Activated T-cell treated with anti-CD3 and anti-CD28 coated beads, Interleukin-2, amount 50 U/mL, for 24 hours (primary cell): ENCODE measurements around the gene MYOM1.
"Not testable (repeated sequence)": the region's sequence is repeated elsewhere in the genome, so short reads cannot be mapped to it uniquely, and the experiment has no call there.

Source experiments
- DNase-seq: peaks from one replicate; pipeline ENCODE4 v3.0.0-alpha.2; 2020
- H3K27ac Mint-ChIP-seq: 2 replicates; pipeline ENCODE4 v1.8.0; 2020; ENCODE audit warnings: mild to moderate bottlenecking, mixed read lengths
- H3K27me3 Mint-ChIP-seq: 2 replicates; pipeline ENCODE4 v1.8.0; 2020; ENCODE audit warnings: mixed read lengths
- H3K36me3 Mint-ChIP-seq: 2 replicates; pipeline ENCODE4 v1.8.0; 2020; ENCODE audit warnings: low read depth, mixed read lengths
- H3K4me1 Mint-ChIP-seq: 2 replicates; pipeline ENCODE4 v1.8.0; 2020; ENCODE audit warnings: low read depth, mixed read lengths
- H3K4me3 Mint-ChIP-seq: 2 replicates; pipeline ENCODE4 v1.8.0; 2020; ENCODE audit warnings: mild to moderate bottlenecking, moderate library complexity, mixed read lengths
- H3K9me3 Mint-ChIP-seq: 2 replicates; pipeline ENCODE4 v1.8.0; 2020; ENCODE audit warnings: mixed read lengths

MYOM1 gene

GRCh38 chr18:3238742-3239141, 19.0 kb upstream of the MYOM1 start:
- H3K9me3 Mint-ChIP-seq, result peaks cover 17% of the 10 kb centered on the region
- peaks cover 27% of the 10 kb centered on the region for H3K36me3 Mint-ChIP-seq
- H3K27ac Mint-ChIP-seq, result no peak overlapping the region
- H3K4me3 Mint-ChIP-seq, result no peak overlapping the region
- no peaks in the 10 kb centered on the region for H3K27me3 Mint-ChIP-seq
- peaks cover 12% of the 10 kb centered on the region for H3K4me1 Mint-ChIP-seq
- DNase-seq, result no peak

GRCh38 chr18:3236470-3236869, 16.7 kb upstream of the MYOM1 start:
- Mint-ChIP-seq H3K4me1 (peaks cover 8% of the 10 kb centered on the region), H3K27me3 (no peaks in the 10 kb centered on the region), H3K36me3 (peaks cover 11% of the 10 kb centered on the region), H3K4me3 (no peak overlapping the region), H3K9me3 (peaks cover 8% of the 10 kb centered on the region), H3K27ac (no peak overlapping the region)
- DNase-seq, result no peak

GRCh38 chr18:3235846-3236245, 16.1 kb upstream of the MYOM1 start:
- no peak for DNase-seq
- Mint-ChIP-seq H3K27ac (no peak overlapping the region), H3K4me3 (no peak overlapping the region), H3K9me3 (peaks cover 5% of the 10 kb centered on the region), H3K27me3 (no peaks in the 10 kb centered on the region), H3K36me3 (peaks cover 5% of the 10 kb centered on the region), H3K4me1 (peaks cover 8% of the 10 kb centered on the region)

- peaks cover 8% of the 10 kb centered on the region for H3K4me1 Mint-ChIP-seq
- no peak overlapping the region for H3K4me3 Mint-ChIP-seq
- H3K27ac Mint-ChIP-seq, result no peak overlapping the region
- no peaks in the 10 kb centered on the region for H3K36me3 Mint-ChIP-seq
- no peaks in the 10 kb centered on the region for H3K9me3 Mint-ChIP-seq
- H3K27me3 Mint-ChIP-seq, result no peaks in the 10 kb centered on the region
- DNase-seq, result no peak
Measured at GRCh38 chr18:3234457-3234856, 14.7 kb upstream of the MYOM1 start.

GRCh38 chr18:3233433-3234168, 13.8 kb upstream of the MYOM1 start:
- no peak overlapping the region for H3K4me3 Mint-ChIP-seq
- DNase-seq, result no peak
- H3K27ac Mint-ChIP-seq, result no peak overlapping the region
- H3K27me3 Mint-ChIP-seq, result no peaks in the 10 kb centered on the region
- H3K36me3 Mint-ChIP-seq, result peaks cover 3% of the 10 kb centered on the region
- H3K4me1 Mint-ChIP-seq, result peaks cover 6% of the 10 kb centered on the region
- H3K9me3 Mint-ChIP-seq, result no peaks in the 10 kb centered on the region

- H3K4me3 Mint-ChIP-seq, result no peak overlapping the region
- peaks cover 3% of the 10 kb centered on the region for H3K36me3 Mint-ChIP-seq
- DNase-seq, result no peak
- no peaks in the 10 kb centered on the region for H3K27me3 Mint-ChIP-seq
- peaks cover 8% of the 10 kb centered on the region for H3K4me1 Mint-ChIP-seq
- H3K27ac Mint-ChIP-seq, result no peak overlapping the region
- no peaks in the 10 kb centered on the region for H3K9me3 Mint-ChIP-seq
Measured at GRCh38 chr18:3233004-3233403, 13.2 kb upstream of the MYOM1 start.

- DNase-seq, result no peak
- Mint-ChIP-seq H3K4me1 (peaks cover 11% of the 10 kb centered on the region), H3K36me3 (peaks cover 3% of the 10 kb centered on the region), H3K27ac (no peak overlapping the region), H3K9me3 (no peaks in the 10 kb centered on the region), H3K4me3 (no peak overlapping the region), H3K27me3 (no peaks in the 10 kb centered on the region)
Measured at GRCh38 chr18:3230401-3231334, 10.9 kb upstream of the MYOM1 start.

- no peak overlapping the region for H3K27ac Mint-ChIP-seq
- H3K4me1 Mint-ChIP-seq, result peaks cover 14% of the 10 kb centered on the region
- no peak for DNase-seq
- H3K36me3 Mint-ChIP-seq, result peaks cover 3% of the 10 kb centered on the region
- H3K9me3 Mint-ChIP-seq, result no peaks in the 10 kb centered on the region
- H3K27me3 Mint-ChIP-seq, result no peaks in the 10 kb centered on the region
- no peak overlapping the region for H3K4me3 Mint-ChIP-seq
Measured at GRCh38 chr18:3226048-3226447, 6.3 kb upstream of the MYOM1 start.

GRCh38 chr18:3225588-3225987, 5.8 kb upstream of the MYOM1 start:
- H3K36me3 Mint-ChIP-seq, result peaks cover 3% of the 10 kb centered on the region
- DNase-seq, result no peak
- no peaks in the 10 kb centered on the region for H3K9me3 Mint-ChIP-seq
- peaks cover 14% of the 10 kb centered on the region for H3K4me1 Mint-ChIP-seq
- H3K27me3 Mint-ChIP-seq, result no peaks in the 10 kb centered on the region
- H3K27ac Mint-ChIP-seq, result no peak overlapping the region
- no peak overlapping the region for H3K4me3 Mint-ChIP-seq

- H3K4me3 Mint-ChIP-seq, result no peak overlapping the region
- DNase-seq, result no peak
- H3K9me3 Mint-ChIP-seq, result no peaks in the 10 kb centered on the region
- peaks cover 14% of the 10 kb centered on the region for H3K4me1 Mint-ChIP-seq
- peaks cover 3% of the 10 kb centered on the region for H3K36me3 Mint-ChIP-seq
- H3K27ac Mint-ChIP-seq, result no peak overlapping the region
- no peaks in the 10 kb centered on the region for H3K27me3 Mint-ChIP-seq
Measured at GRCh38 chr18:3224223-3224622, 4.5 kb upstream of the MYOM1 start.

GRCh38 chr18:3223356-3223755, 3.6 kb upstream of the MYOM1 start:
- Mint-ChIP-seq H3K4me3 (no peak overlapping the region), H3K27ac (no peak overlapping the region), H3K4me1 (peaks cover 10% of the 10 kb centered on the region), H3K36me3 (no peaks in the 10 kb centered on the region), H3K9me3 (no peaks in the 10 kb centered on the region), H3K27me3 (no peaks in the 10 kb centered on the region)
- no peak for DNase-seq

- no peaks in the 10 kb centered on the region for H3K9me3 Mint-ChIP-seq
- no peaks in the 10 kb centered on the region for H3K36me3 Mint-ChIP-seq
- no peak overlapping the region for H3K27ac Mint-ChIP-seq
- no peak for DNase-seq
- H3K4me1 Mint-ChIP-seq, result peaks cover 10% of the 10 kb centered on the region
- H3K4me3 Mint-ChIP-seq, result no peak overlapping the region
- no peaks in the 10 kb centered on the region for H3K27me3 Mint-ChIP-seq
Measured at GRCh38 chr18:3221496-3221895, 1.7 kb upstream of the MYOM1 start.

GRCh38 chr18:3220868-3221267, 1.1 kb upstream of the MYOM1 start:
- DNase-seq, H3K36me3 Mint-ChIP-seq, H3K4me1 Mint-ChIP-seq, H3K27me3 Mint-ChIP-seq, H3K4me3 Mint-ChIP-seq, H3K9me3 Mint-ChIP-seq, H3K27ac Mint-ChIP-seq: not testable (repeated sequence)

- H3K9me3 Mint-ChIP-seq, result no peaks in the 10 kb centered on the region
- H3K36me3 Mint-ChIP-seq, result peaks cover 5% of the 10 kb centered on the region
- no peaks in the 10 kb centered on the region for H3K27me3 Mint-ChIP-seq
- no peak overlapping the region for H3K4me3 Mint-ChIP-seq
- peaks cover 8% of the 10 kb centered on the region for H3K4me1 Mint-ChIP-seq
- H3K27ac Mint-ChIP-seq, result no peak overlapping the region
- no peak for DNase-seq
Measured at GRCh38 chr18:3219241-3219630, 532 bp downstream of the MYOM1 start.

- Mint-ChIP-seq H3K4me3 (no peak overlapping the region), H3K27me3 (no peaks in the 10 kb centered on the region), H3K4me1 (peaks cover 8% of the 10 kb centered on the region), H3K36me3 (peaks cover 5% of the 10 kb centered on the region), H3K27ac (no peak overlapping the region), H3K9me3 (no peaks in the 10 kb centered on the region)
- no peak for DNase-seq
Measured at GRCh38 chr18:3218819-3219218, 949 bp downstream of the MYOM1 start.
